ENCODE results near the gene PPAN.

PPAN gene

GRCh38 chr19:10095948-10096614 lies 10.1 kb upstream of the PPAN start:
- H3K4me3 Mint-ChIP-seq = no peak overlapping the region
- no peaks in the 10 kb centered on the region for H3K36me3 Mint-ChIP-seq (ENCODE audit: low read depth)
- peak; percentile 91 for DNase-seq
- H3K4me1 Mint-ChIP-seq = peaks cover 21% of the 10 kb centered on the region
- peaks cover 3% of the 10 kb centered on the region for H3K9me3 Mint-ChIP-seq
- no peak for TF ChIP-seq CTCF (IDR thresholded peaks at IDR 0.05)
- H3K27ac Mint-ChIP-seq = no peak overlapping the region
- peaks cover 71% of the 10 kb centered on the region for H3K27me3 Mint-ChIP-seq (ENCODE audit: low read depth, poor library complexity)

GRCh38 chr19:10096615-10096963 lies 9.6 kb upstream of the PPAN start:
- Mint-ChIP-seq H3K27ac (no peak overlapping the region), H3K36me3 (ENCODE audit: low read depth) (no peaks in the 10 kb centered on the region), H3K4me3 (no peak overlapping the region), H3K27me3 (ENCODE audit: low read depth, poor library complexity) (peaks cover 69% of the 10 kb centered on the region), H3K4me1 (peaks cover 21% of the 10 kb centered on the region), H3K9me3 (peaks cover 1% of the 10 kb centered on the region)
- no peak for DNase-seq
- TF ChIP-seq CTCF (IDR thresholded peaks at IDR 0.05) = no peak

GRCh38 chr19:10100163-10100785 lies 5.9 kb upstream of the PPAN start:
- H3K4me1 Mint-ChIP-seq = peaks cover 49% of the 10 kb centered on the region
- no peak overlapping the region for H3K27ac Mint-ChIP-seq
- no peak for DNase-seq
- peaks cover 53% of the 10 kb centered on the region for H3K27me3 Mint-ChIP-seq (ENCODE audit: low read depth, poor library complexity)
- no peak overlapping the region for H3K4me3 Mint-ChIP-seq
- H3K36me3 Mint-ChIP-seq (ENCODE audit: low read depth) = no peaks in the 10 kb centered on the region
- no peak for TF ChIP-seq CTCF (IDR thresholded peaks at IDR 0.05)
- no peaks in the 10 kb centered on the region for H3K9me3 Mint-ChIP-seq

GRCh38 chr19:10102787-10103236 lies 3.4 kb upstream of the PPAN start:
- Mint-ChIP-seq H3K4me3 (no peak overlapping the region), H3K27ac (no peak overlapping the region), H3K9me3 (no peaks in the 10 kb centered on the region), H3K36me3 (ENCODE audit: low read depth) (peaks cover 9% of the 10 kb centered on the region), H3K27me3 (ENCODE audit: low read depth, poor library complexity) (peaks cover 34% of the 10 kb centered on the region), H3K4me1 (peaks cover 64% of the 10 kb centered on the region)
- DNase-seq = no peak
- TF ChIP-seq CTCF (IDR thresholded peaks at IDR 0.05) = no peak

GRCh38 chr19:10104130-10104513 lies 2.0 kb upstream of the PPAN start:
- TF ChIP-seq CTCF (IDR thresholded peaks at IDR 0.05) = no peak
- H3K36me3 Mint-ChIP-seq (ENCODE audit: low read depth) = peaks cover 19% of the 10 kb centered on the region
- H3K27ac Mint-ChIP-seq = no peak overlapping the region
- peaks cover 26% of the 10 kb centered on the region for H3K27me3 Mint-ChIP-seq (ENCODE audit: low read depth, poor library complexity)
- H3K4me1 Mint-ChIP-seq = peaks cover 54% of the 10 kb centered on the region
- no peak for DNase-seq
- no peaks in the 10 kb centered on the region for H3K9me3 Mint-ChIP-seq
- H3K4me3 Mint-ChIP-seq = no peak overlapping the region
